AG04450 (cell line): ENCODE data around the gene PRR19. TPM values are rescaled to one million over a fixed set of nuclear protein-coding genes. Genes with fewer than 3 reads are reported as not detected.

Source experiments
- CTCF ChIA-PET: fragments of 300-600, 350-600 bp; formaldehyde crosslinking; extraction: SDS; loops from one replicate; lab custom pipeline; 2022; ENCODE audit warnings: antibody characterized with exemption, inconsistent platforms; lab: Charles Lee
- POLR2A ChIA-PET: fragments of 350-600 bp; formaldehyde crosslinking; extraction: SDS; loops from one replicate; lab custom pipeline; 2021; ENCODE audit warnings: antibody characterized with exemption, inconsistent platforms; lab: Yijun Ruan, JAX
- DNase-seq: peaks from one replicate; pipeline ENCODE4 v3.0.0-alpha.2; 2011; ENCODE audit warnings: low read depth, low spot score
- H3K27ac ChIP-seq: one replicate; pipeline ENCODE4 v1.5.1; 2012; ENCODE audit warnings: low read depth, low read length, control low read depth
- H3K27me3 ChIP-seq: one replicate; pipeline ENCODE4 v1.6.0; 2012; ENCODE audit warnings: low read length; ENCODE audit not compliant: control insufficient read depth, insufficient read depth
- H3K4me3 ChIP-seq: 2 replicates; pipeline ENCODE4 v1.5.1; 2011; ENCODE audit warnings: mild to moderate bottlenecking, low read depth, low read length, control low read depth
- H3K9me3 ChIP-seq: 2 replicates; pipeline ENCODE4 v1.5.1; 2012; ENCODE audit warnings: low read length; ENCODE audit not compliant: control insufficient read depth, insufficient read depth
- polyA plus RNA-seq: library from polyadenylated mRNA; depleted of rRNA; stranded (reverse); fragments of >200 nt; gene quantifications from 2 replicates; pipeline ENCODE4 v1.2.3, GENCODE V29; 2011
- TF ChIP-seq, protein P1 (sequence below): IDR thresholded peaks from 2 replicates; pipeline ENCODE4 v1.5.1; 2011; ENCODE audit warnings: low read depth, low read length, control low read depth, inconsistent platforms

Gene PRR19
- polyA plus RNA-seq, 1 experiment: 0.40 TPM

GRCh38 chr19:42276821-42277220 is 25.1 kb upstream of the PRR19 start:
- Histone ChIP-seq H3K9me3 (no peaks in the 10 kb centered on the region; the same call in 1 of the 2 replicates), H3K27me3 (no peaks in the 10 kb centered on the region), H3K27ac (no peak overlapping the region), H3K4me3 (no peak overlapping the region)
- CTCF ChIA-PET: interaction anchor here (5.1 kb wide), 1 partner anchor 32 kb away, joined by 118 read pairs; the partner anchor contains the start of gene GSK3A
- TF ChIP-seq, protein P1, sequence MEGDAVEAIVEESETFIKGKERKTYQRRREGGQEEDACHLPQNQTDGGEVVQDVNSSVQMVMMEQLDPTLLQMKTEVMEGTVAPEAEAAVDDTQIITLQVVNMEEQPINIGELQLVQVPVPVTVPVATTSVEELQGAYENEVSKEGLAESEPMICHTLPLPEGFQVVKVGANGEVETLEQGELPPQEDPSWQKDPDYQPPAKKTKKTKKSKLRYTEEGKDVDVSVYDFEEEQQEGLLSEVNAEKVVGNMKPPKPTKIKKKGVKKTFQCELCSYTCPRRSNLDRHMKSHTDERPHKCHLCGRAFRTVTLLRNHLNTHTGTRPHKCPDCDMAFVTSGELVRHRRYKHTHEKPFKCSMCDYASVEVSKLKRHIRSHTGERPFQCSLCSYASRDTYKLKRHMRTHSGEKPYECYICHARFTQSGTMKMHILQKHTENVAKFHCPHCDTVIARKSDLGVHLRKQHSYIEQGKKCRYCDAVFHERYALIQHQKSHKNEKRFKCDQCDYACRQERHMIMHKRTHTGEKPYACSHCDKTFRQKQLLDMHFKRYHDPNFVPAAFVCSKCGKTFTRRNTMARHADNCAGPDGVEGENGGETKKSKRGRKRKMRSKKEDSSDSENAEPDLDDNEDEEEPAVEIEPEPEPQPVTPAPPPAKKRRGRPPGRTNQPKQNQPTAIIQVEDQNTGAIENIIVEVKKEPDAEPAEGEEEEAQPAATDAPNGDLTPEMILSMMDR: no peak
- DNase-seq: no peak
- POLR2A ChIA-PET: no interaction called here

GRCh38 chr19:42277821-42278451 is 24.0 kb upstream of the PRR19 start:
- Histone ChIP-seq H3K27me3 (no peaks in the 10 kb centered on the region), H3K9me3 (no peaks in the 10 kb centered on the region; the same call in 1 of the 2 replicates), H3K4me3 (no peak overlapping the region), H3K27ac (peak overlapping the region; percentile 52)
- no peak for DNase-seq
- TF ChIP-seq, protein P1: no peak
- ChIA-PET CTCF (interaction anchor here (1.6 to 5.1 kb wide), 4 partner anchors 18 to 170 kb away, joined by 4 to 118 read pairs (median 8); partner anchors contain the start of gene GSK3A), POLR2A (interaction anchor here (0.9 kb wide), 1 partner anchor 31 kb away, joined by 3 read pairs; no protein-coding TSS in a partner anchor)

- TF ChIP-seq, protein P1: no peak
- no peak overlapping the region for H3K4me3 ChIP-seq
- ChIA-PET POLR2A (interaction anchor here (0.9 to 1.3 kb wide), 2 partner anchors 28 to 32 kb away, joined by 3 to 8 read pairs; no protein-coding TSS in a partner anchor), CTCF (interaction anchor here (0.5 to 5.1 kb wide), 13 partner anchors 8 to 175 kb away, joined by 3 to 118 read pairs (median 5); partner anchors contain the start of gene GSK3A)
- no peaks in the 10 kb centered on the region for H3K27me3 ChIP-seq
- peak overlapping the region; percentile 21 for H3K27ac ChIP-seq
- DNase-seq: no peak
- no peaks in the 10 kb centered on the region; the same call in 1 of the 2 replicates for H3K9me3 ChIP-seq
Observed at GRCh38 chr19:42278452-42279154, 23.3 kb upstream of the PRR19 start.

GRCh38 chr19:42279155-42279901 is 22.6 kb upstream of the PRR19 start:
- Histone ChIP-seq H3K27me3 (no peaks in the 10 kb centered on the region), H3K9me3 (no peaks in the 10 kb centered on the region; the same call in 1 of the 2 replicates), H3K27ac (no peak overlapping the region), H3K4me3 (peak overlapping the region; percentile 75)
- TF ChIP-seq, protein P1: no peak
- ChIA-PET POLR2A (interaction anchor here (0.6 to 1.3 kb wide), 9 partner anchors 9 to 37 kb away, joined by 3 to 11 read pairs (median 6); partner anchors contain the start of gene GSK3A), CTCF (interaction anchor here (0.5 to 5.1 kb wide), 23 partner anchors 8 to 176 kb away, joined by 3 to 118 read pairs (median 4); partner anchors contain the start of genes ERF, GSK3A and POU2F2)
- no peak for DNase-seq
